ENCODE data around the gene KTN1. TPM values are rescaled to one million over a fixed set of nuclear protein-coding genes. Genes with fewer than 3 reads are reported as not detected.

KTN1 gene
- total RNA-seq, 1 experiment from 2014 or later: 138 TPM

DNA sequence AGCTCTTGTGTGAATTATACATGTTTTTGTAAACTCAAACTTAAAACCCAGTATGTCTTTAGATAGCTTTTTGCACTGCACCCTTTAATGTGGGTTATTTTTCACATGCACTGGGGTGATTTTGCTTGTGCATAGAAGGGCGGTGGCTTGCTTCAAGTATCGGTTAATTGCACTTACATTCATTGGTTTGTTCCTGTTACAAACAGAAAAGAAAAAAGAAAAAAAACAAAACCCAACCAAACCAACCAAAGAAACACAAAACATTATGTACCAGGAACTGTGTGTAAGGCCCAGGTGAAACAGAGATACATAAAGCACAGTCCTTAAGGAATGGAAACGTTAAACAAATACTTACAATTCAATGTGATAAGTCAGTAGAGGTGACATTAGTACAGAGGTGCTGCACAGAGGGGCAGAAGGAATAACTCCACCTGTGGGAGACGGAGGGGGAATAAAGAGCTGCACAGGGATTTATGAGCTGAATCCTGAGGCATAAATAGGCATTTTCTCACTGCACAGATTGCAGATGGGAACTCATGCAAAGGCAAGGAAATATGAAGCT lies 151.4 kb downstream of the KTN1 start:
- Mint-ChIP-seq H3K4me1 (ENCODE audit: low read depth, unreplicated experiment) (peaks cover 15% of the 10 kb centered on the region), H3K9me3 (ENCODE audit: unreplicated experiment) (no peaks in the 10 kb centered on the region), H3K4me3 (ENCODE audit: unreplicated experiment) (no peak overlapping the region), H3K27me3 (ENCODE audit: insufficient read depth, unreplicated experiment) (no peaks in the 10 kb centered on the region), H3K27ac (ENCODE audit: unreplicated experiment) (no peak overlapping the region), H3K36me3 (ENCODE audit: insufficient read depth, unreplicated experiment) (no peaks in the 10 kb centered on the region)
- Histone ChIP-seq H3K4me1 (no peaks in the 10 kb centered on the region), H3K9me3 (no peaks in the 10 kb centered on the region), H3K27me3 (replicated peaks; ENCODE audit: control insufficient read depth, insufficient read depth, low read length) (no peaks in the 10 kb centered on the region), H3K4me3 (ENCODE audit: low read depth, low read length) (no peak overlapping the region), H3K36me3 (ENCODE audit: control insufficient read depth, insufficient read depth, low read length) (no peaks in the 10 kb centered on the region)
- intact Hi-C loops (cut with micrococcal nuclease; ENCODE audit: unreplicated experiment): loop anchor here (5.0 to 10.0 kb wide), 2 partner anchors 366 to 743 kb away; no protein-coding TSS in a partner anchor
- ChIA-PET CTCF (interaction anchor here (0.8 to 1.2 kb wide), 4 partner anchors 9 to 743 kb away, joined by 3 to 6 read pairs (median 4); no protein-coding TSS in a partner anchor), POLR2A (no interaction called here)
- BruUV-seq (replicated peaks): no TSS peak
- TF ChIP-seq, protein P1, sequence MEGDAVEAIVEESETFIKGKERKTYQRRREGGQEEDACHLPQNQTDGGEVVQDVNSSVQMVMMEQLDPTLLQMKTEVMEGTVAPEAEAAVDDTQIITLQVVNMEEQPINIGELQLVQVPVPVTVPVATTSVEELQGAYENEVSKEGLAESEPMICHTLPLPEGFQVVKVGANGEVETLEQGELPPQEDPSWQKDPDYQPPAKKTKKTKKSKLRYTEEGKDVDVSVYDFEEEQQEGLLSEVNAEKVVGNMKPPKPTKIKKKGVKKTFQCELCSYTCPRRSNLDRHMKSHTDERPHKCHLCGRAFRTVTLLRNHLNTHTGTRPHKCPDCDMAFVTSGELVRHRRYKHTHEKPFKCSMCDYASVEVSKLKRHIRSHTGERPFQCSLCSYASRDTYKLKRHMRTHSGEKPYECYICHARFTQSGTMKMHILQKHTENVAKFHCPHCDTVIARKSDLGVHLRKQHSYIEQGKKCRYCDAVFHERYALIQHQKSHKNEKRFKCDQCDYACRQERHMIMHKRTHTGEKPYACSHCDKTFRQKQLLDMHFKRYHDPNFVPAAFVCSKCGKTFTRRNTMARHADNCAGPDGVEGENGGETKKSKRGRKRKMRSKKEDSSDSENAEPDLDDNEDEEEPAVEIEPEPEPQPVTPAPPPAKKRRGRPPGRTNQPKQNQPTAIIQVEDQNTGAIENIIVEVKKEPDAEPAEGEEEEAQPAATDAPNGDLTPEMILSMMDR (IDR thresholded peaks at IDR 0.05; ENCODE audit: insufficient read depth in 1 of 2, low read depth in 1 of 2, low read length in 1 of 2, severe bottlenecking in 1 of 2, unreplicated experiment in 1 of 2): no peak
- DNase-seq: no peak

DNA sequence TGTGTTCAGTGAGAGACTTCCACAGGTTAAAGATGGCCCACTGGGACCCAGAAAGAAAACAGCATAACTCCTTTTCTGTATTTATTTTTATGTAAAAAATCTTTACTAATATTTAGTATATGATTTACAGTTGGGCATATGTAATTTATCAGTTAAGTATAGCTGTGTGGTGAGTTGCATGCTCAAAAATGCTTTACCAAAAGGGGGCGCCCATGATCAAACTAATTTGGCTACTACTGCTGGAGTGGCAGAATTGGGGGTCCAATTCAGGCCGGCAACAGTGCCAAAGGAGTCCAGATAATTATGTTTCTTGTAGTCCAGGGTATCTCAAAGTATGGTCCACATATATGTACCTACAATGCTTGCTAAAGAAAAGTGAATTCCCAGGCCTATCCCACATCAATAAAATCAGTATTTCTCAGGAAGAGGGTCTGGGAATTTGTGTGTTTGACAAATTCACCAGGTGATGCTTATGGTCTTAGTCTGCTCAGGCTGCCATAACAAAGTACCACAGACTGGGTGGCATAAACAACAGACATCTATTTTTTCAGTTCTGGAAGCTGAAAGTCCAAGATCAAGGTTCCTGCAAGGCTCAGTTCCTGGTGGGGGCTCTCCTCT lies 152.0 kb downstream of the KTN1 start:
- Mint-ChIP-seq H3K4me1 (ENCODE audit: low read depth, unreplicated experiment) (peaks cover 15% of the 10 kb centered on the region), H3K36me3 (ENCODE audit: insufficient read depth, unreplicated experiment) (no peaks in the 10 kb centered on the region), H3K27ac (ENCODE audit: unreplicated experiment) (no peak overlapping the region), H3K27me3 (ENCODE audit: insufficient read depth, unreplicated experiment) (no peaks in the 10 kb centered on the region), H3K9me3 (ENCODE audit: unreplicated experiment) (no peaks in the 10 kb centered on the region), H3K4me3 (ENCODE audit: unreplicated experiment) (no peak overlapping the region)
- Histone ChIP-seq H3K27me3 (replicated peaks; ENCODE audit: control insufficient read depth, insufficient read depth, low read length) (no peaks in the 10 kb centered on the region), H3K4me1 (no peaks in the 10 kb centered on the region), H3K9me3 (no peaks in the 10 kb centered on the region), H3K36me3 (ENCODE audit: control insufficient read depth, insufficient read depth, low read length) (no peaks in the 10 kb centered on the region), H3K4me3 (ENCODE audit: low read depth, low read length) (no peak overlapping the region)
- TF ChIP-seq, protein P1 (IDR thresholded peaks at IDR 0.05; ENCODE audit: insufficient read depth in 1 of 2, low read depth in 1 of 2, low read length in 1 of 2, severe bottlenecking in 1 of 2, unreplicated experiment in 1 of 2): peak; percentile 52 to 64
- intact Hi-C loops (cut with micrococcal nuclease; ENCODE audit: unreplicated experiment): loop anchor here (5.0 to 10.0 kb wide), 2 partner anchors 365 to 743 kb away; no protein-coding TSS in a partner anchor
- POLR2A ChIA-PET: no interaction called here
- peak in 1 of 2 experiments; percentile 45 for DNase-seq
- CTCF ChIA-PET: interaction anchor here (0.8 to 1.2 kb wide), 4 partner anchors 10 to 743 kb away, joined by 3 to 6 read pairs (median 4); no protein-coding TSS in a partner anchor
- BruUV-seq (replicated peaks): no TSS peak

DNA sequence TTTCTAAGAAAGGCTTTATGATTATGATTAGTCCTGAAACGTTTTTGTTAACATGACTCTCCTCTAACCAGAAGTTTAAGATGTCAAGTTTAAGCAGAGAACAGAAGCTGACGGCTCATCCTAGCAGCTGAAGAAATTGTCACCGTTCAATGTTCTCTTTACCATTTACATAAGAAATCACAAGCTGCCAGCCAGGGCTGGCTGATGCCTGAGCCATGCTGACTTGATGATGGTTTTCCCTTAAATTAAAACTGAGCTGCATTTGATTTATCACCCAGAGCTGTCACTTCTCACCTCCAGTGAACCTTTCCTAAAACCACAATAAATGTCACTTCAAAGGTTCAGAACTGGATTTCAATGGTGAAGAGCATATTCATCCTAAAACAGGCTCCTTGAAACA lies 153.6 kb downstream of the KTN1 start:
- Mint-ChIP-seq H3K27ac (ENCODE audit: unreplicated experiment) (no peak overlapping the region), H3K9me3 (ENCODE audit: unreplicated experiment) (no peaks in the 10 kb centered on the region), H3K36me3 (ENCODE audit: insufficient read depth, unreplicated experiment) (no peaks in the 10 kb centered on the region), H3K27me3 (ENCODE audit: insufficient read depth, unreplicated experiment) (no peaks in the 10 kb centered on the region), H3K4me3 (ENCODE audit: unreplicated experiment) (no peak overlapping the region), H3K4me1 (ENCODE audit: low read depth, unreplicated experiment) (peaks cover 15% of the 10 kb centered on the region)
- Histone ChIP-seq H3K27me3 (replicated peaks; ENCODE audit: control insufficient read depth, insufficient read depth, low read length) (no peaks in the 10 kb centered on the region), H3K36me3 (ENCODE audit: control insufficient read depth, insufficient read depth, low read length) (no peaks in the 10 kb centered on the region), H3K4me3 (ENCODE audit: low read depth, low read length) (no peak overlapping the region), H3K4me1 (no peaks in the 10 kb centered on the region), H3K9me3 (no peaks in the 10 kb centered on the region)
- TF ChIP-seq, protein P1 (IDR thresholded peaks at IDR 0.05; ENCODE audit: insufficient read depth in 1 of 2, low read depth in 1 of 2, low read length in 1 of 2, severe bottlenecking in 1 of 2, unreplicated experiment in 1 of 2): no peak
- ChIA-PET CTCF (no interaction called here), POLR2A (no interaction called here)
- BruUV-seq (replicated peaks): no TSS peak
- DNase-seq: no peak
- intact Hi-C loops (cut with micrococcal nuclease; ENCODE audit: unreplicated experiment): loop anchor here (5.0 to 10.0 kb wide), 2 partner anchors 364 to 741 kb away; no protein-coding TSS in a partner anchor

Other genes with a start within 250 kb of the KTN1 start
- 11.4 and 13.1 TPM in 2 replicates for gene ATG14, start 168.4 kb upstream of the KTN1 start, total RNA-seq (2022)
- not detected in 2 replicates for gene TBPL2, start 139.6 kb upstream of the KTN1 start, total RNA-seq (2022)